ENCODE data around the gene SPAAR.
A peak's percentile ranks its signal among the peaks of the same experiment; 100 is the strongest.
"Not testable (repeated sequence)": the region's sequence is repeated elsewhere in the genome, so short reads cannot be mapped to it uniquely, and the experiment has no call there.

SPAAR gene

GRCh38 chr9:35909274-35909673 is at the start of gene SPAAR:
SPAAR (plus strand) TSS chr9:35909490; CDS start chr9:35910464, 974 bp downstream.
- no peak for FAIRE-seq

- FAIRE-seq: no peak
These were observed 49.3 kb upstream of the SPAAR start for GRCh38 chr9:35859990-35860339.

- FAIRE-seq: no peak
These were observed 48.0 kb upstream of the SPAAR start for GRCh38 chr9:35861161-35861897.

GRCh38 chr9:35862328-35862727 is 47.0 kb upstream of the SPAAR start:
- no peak for FAIRE-seq

GRCh38 chr9:35863583-35863982 is 45.7 kb upstream of the SPAAR start:
- no peak for FAIRE-seq

- no peak for FAIRE-seq
These were observed 44.5 kb upstream of the SPAAR start for GRCh38 chr9:35864695-35865255.

- FAIRE-seq: no peak
These were observed 41.8 kb upstream of the SPAAR start for GRCh38 chr9:35867538-35867937.

- FAIRE-seq: no peak
These were observed 40.4 kb upstream of the SPAAR start for GRCh38 chr9:35868933-35869332.

- no peak for FAIRE-seq
These were observed 39.6 kb upstream of the SPAAR start for GRCh38 chr9:35869621-35870216.

- FAIRE-seq: no peak
These were observed 38.9 kb upstream of the SPAAR start, which contains the start of gene OR13J1 for GRCh38 chr9:35870351-35870923. OR13J1 (minus strand) TSS chr9:35870401; CDS start chr9:35870401, 0 bp downstream.

- no peak for FAIRE-seq
These were observed 37.7 kb upstream of the SPAAR start for GRCh38 chr9:35871545-35871944.

- FAIRE-seq: no peak
These were observed 36.8 kb upstream of the SPAAR start for GRCh38 chr9:35872505-35872904.

- peak; percentile 96 for FAIRE-seq
These were observed 26.9 kb upstream of the SPAAR start for GRCh38 chr9:35882263-35882848.

GRCh38 chr9:35882996-35883395 is 26.3 kb upstream of the SPAAR start:
- FAIRE-seq: no peak

GRCh38 chr9:35884908-35885307 is 24.4 kb upstream of the SPAAR start:
- FAIRE-seq: not testable (repeated sequence)

GRCh38 chr9:35891646-35892045 is 17.6 kb upstream of the SPAAR start:
- no peak for FAIRE-seq

GRCh38 chr9:35892051-35892450 is 17.2 kb upstream of the SPAAR start:
- FAIRE-seq: no peak

- FAIRE-seq: no peak
These were observed 12.7 kb upstream of the SPAAR start for GRCh38 chr9:35896570-35896969.

- not testable (repeated sequence) for FAIRE-seq
These were observed 11.8 kb upstream of the SPAAR start for GRCh38 chr9:35897376-35898099.

- FAIRE-seq: no peak
These were observed 11.0 kb upstream of the SPAAR start for GRCh38 chr9:35898337-35898736.

- no peak for FAIRE-seq
These were observed 10.3 kb upstream of the SPAAR start for GRCh38 chr9:35899021-35899420.

GRCh38 chr9:35903049-35903448 is 6.2 kb upstream of the SPAAR start:
- FAIRE-seq: peak; percentile 96

- no peak for FAIRE-seq
These were observed 5.0 kb upstream of the SPAAR start for GRCh38 chr9:35904338-35904737.

All from A204.1 (cell line).